NK-92 (cell line): ENCODE data around the gene CLEC16A.

ENCODE experiments used
- DNase-seq: peaks from one replicate; lab custom pipeline; 2025; ENCODE audit not compliant: unreplicated experiment; lab: John Stamatoyannopoulos, UW

Gene CLEC16A

DNA sequence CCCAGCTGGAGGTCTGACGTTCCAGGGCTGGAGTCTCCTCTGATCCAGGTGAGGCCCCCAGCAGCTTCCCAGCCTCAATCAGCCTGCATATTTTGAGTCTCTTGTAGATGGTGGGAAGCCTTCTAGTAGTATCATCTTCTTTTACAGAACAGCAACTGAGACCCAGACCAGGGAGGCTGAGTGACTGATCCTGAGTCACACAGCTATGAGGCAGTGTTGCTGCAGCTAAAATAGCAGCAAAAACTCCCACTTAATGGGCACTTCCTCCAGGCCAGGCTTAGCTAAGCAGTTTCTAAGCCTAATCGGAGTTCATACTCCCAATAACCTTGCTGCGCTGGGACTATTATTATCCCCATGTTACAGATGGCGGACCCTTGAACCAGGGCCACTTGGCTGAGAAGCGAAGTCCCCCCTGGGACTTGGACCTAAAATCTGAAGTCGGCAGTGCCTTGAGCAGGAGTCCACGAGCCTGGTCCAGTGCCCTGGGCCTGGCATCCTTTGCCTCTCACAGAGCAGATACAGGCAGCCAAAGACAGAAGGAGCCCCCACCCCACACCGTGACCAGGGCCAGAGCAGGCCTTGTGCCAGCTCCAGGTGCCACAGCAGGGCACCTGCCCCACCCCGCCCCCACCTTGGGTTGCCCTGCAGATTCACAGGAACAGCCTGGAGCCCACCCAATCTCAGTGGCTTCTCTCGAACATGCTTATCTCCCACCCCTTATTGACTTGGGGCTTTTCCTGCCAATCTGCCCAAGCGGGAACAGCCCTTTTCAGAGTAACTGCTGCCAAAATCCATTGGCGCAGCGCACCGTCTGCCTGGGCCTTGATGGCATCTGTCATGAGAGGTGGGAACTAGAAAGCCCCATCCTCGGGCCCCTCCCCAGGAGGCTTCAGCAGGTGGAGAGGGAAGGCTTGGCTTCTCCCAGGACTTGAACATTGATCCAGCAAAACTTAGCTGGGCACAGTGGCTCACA is 246.5 kb downstream of the CLEC16A start:
- DNase-seq = no peak

GRCh38 chr16:11191665-11192064 is 247.3 kb downstream of the CLEC16A start:
- DNase-seq = no peak

DNA sequence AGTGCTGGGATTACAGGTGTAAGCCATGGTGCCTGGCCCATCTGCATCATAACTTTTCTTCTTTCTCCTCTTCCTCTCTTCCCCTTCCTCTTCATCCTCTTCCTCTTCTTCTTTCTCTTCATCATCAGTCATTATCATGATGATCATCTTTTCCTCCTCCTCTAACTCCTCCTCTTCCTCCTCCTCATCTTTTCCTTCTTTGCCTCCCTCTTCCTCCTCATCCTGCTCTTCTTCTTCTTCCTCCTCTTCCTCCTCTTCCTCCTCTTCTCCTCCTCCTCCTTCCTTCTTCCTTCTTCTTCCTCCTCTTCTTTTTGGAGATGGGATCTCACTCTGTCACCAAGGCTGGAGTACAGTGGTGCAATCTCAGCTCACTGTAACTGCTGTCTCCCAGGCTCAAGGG is 249.1 kb downstream of the CLEC16A start:
- no peak for DNase-seq

GRCh38 chr16:11194913-11195312 is 250.5 kb downstream of the CLEC16A start:
- no peak for DNase-seq

DNA sequence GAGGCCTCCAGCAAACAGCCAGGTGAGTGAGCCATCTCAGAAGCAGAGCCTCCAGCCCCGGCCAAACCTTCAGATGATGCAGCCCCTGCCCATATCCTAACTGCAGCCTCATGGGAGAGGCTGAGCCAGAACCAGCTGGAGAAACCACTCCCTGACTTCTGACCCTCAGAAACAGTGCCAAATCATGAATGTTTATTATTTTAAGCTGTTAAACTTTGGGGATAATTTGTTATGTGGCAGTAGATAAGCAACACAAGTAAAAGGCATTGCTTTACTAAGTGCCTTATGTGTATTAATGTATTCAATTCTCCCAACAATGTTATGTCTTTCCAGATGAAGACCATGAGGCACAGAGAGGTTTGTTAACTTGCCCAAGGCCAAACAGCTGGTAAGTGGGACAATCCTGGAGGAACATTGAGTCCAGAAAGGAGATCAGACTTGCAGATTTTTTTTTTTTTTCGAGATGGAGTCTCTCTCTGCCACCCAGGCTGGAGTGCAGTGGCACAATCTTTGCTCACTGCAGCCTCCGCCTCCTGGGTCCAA is 252.0 kb downstream of the CLEC16A start:
- DNase-seq = no peak

DNA sequence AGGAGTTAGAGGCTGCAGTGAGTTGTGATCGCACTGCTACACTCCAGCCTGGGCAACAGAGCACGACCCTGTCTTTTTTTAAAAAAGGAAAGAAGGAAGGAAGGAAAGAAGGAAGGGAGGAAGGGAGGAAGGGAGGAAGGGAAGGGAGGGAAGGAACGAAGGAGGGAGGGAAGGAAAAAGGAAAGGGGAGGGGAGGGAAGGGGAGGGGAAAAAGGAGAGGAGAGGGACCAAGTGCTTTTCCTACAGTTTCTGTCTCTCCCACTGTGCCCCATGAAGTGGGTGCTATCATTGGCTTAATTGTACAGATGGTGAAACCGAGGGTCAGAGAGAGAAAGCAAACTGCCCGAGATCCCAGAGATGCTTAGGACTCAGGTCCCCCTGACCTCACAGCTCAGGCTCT is 254.0 kb downstream of the CLEC16A start:
- DNase-seq = no peak

DNA sequence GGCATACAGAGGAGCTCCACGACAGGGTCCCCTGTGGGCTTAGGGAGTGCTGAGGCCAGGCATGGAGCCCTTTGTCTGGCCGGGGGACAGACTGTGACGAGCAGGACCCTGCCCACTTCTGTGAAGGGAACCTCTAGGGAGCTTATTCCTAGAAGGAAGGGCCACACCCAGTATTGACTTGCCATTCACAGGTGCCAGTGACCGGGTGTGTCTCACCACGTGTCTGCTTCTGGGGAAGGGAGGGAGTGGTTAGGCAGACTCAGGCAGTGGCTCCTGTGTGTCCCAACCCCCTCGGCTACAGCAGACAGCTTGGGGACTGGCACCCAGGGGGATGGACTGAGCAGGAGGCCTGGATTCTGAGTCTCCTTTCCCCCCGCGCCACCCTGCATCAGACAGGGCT is 254.5 kb downstream of the CLEC16A start:
- no peak for DNase-seq

DNA sequence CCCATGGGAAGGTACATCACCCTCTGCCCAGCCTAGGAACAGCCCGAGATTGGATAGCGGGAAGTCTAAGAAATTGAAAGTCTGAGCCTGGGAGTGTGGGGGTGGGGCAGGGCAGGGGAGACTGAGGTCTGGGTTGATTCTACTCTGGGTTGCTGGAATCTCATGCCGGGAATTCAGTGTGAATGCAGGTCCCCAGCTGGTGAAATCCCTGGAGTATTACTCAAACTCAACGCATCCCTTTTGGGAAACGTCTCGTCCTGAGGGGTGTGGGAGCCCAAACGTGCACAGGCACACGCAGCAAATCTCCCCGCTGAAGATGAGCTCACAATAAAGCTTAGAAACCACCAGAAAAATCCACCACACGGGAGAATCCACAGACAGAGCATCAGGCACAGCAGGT is 256.2 kb downstream of the CLEC16A start:
- DNase-seq = no peak

- DNase-seq = no peak
These were observed 257.3 kb downstream of the CLEC16A start for GRCh38 chr16:11201498-11202259.

GRCh38 chr16:11202260-11203091 is 258.1 kb downstream of the CLEC16A start:
- no peak for DNase-seq

- no peak for DNase-seq
These were observed 258.8 kb downstream of the CLEC16A start for GRCh38 chr16:11203111-11203623.

GRCh38 chr16:11204513-11205047 is 260.2 kb downstream of the CLEC16A start:
- no peak for DNase-seq

DNA sequence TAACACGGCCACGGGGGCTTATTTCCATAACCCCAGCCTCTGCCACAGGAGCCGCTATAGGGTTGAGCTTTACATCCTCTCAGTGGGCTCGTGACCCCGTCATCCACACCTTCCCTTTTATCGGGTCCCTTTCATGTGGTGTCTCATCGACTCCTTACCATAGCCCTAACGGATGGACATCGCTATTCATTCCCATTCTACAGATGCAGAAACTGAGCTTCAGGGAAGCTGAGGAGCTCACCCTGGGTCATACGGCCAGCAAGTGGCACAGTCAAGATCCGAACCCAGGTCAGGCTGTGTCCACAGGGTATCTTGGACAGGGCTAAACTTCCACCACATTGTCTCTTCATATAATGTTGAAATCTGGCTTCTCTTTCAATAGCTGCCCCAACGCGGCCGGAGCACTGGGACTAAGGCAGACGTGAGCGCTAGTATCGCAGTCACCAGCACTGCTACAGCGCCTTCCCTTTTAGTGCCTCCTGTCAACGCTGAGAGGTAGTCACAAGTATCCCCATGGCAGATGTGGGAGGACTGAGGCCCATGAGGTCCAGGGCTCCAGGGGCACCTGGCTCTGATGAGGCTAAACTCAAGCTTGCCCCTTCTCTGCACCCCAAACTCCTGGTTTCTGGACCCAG is 260.8 kb downstream of the CLEC16A start:
- no peak for DNase-seq

DNA sequence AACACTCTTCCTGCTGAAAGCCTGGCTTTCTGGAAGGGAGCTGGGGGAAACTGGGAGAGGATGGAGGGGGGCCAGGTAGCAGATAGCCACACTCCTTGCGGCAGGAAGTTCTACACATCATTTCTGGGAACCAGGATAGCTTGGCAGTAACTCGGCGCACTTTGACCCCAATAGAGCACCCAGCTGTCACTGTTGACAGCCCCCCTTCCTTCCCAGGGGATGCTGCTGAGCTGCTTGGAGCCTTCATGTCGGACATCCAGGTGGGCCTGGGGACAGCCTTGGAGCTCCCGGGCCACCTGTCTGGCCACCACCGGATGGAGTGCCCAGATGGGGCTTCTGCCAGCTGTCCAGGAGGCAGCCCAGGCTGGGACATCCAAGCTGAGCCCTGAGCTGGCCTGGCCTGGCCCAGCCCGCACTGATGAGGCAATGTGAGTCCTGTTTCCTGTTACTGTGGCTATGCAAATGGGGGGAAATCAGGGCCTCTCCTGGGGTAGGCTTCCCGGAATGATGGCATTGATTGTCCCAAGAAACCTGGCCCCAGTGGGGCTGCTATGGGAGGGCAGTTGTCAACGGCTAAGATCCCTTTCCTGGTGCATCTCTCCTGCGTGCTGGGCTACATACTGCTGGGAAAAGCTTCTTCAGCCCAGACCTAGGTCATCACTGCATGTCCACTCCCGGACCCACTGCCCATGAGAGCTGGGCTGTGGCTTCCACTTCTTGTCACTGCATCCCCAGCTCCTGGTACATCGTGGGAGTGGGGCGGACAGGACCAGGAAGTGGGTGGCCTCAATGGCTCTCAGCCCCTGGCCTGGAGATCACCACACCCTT is 261.6 kb downstream of the CLEC16A start:
- DNase-seq = no peak

DNA sequence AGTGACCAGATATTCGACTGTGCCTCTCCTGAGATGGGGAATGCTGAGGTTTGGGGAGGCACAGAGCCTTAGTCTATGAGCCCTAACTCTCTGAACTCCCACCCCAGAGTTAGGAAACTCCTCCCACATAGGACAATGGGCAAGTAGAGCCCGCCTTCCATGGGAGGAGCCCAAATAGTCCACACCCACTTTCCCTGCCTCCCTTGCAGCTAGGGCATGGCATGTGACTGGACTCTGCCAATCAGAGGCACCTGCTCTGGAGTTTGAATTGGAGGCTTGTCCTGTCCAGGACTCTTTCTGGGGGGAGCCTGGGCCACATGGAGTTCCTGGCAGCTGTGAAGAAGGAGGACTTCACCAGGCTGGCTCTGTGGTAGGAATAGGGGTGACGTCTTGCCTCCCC is 263.3 kb downstream of the CLEC16A start:
- DNase-seq = no peak

- no peak for DNase-seq
These were observed 264.7 kb downstream of the CLEC16A start for GRCh38 chr16:11208916-11209665.

- DNase-seq = no peak
These were observed 265.9 kb downstream of the CLEC16A start for GRCh38 chr16:11210260-11210659.
